HepG2 (cell line): Measurements from ENCODE around the gene NR2F6. TPM values are rescaled to one million over a fixed set of nuclear protein-coding genes. Genes with fewer than 3 reads are reported as not detected.

Experiments used
- ARNT ChIP-seq: fragments of 450-650 bp; IDR thresholded peaks from 2 replicates; pipeline ENCODE4 v1.6.1; 2017
- NRL ChIP-seq: sonication (generic); formaldehyde crosslinking; IDR thresholded peaks from 2 replicates; pipeline ENCODE4 v1.5.0; 2020; ENCODE audit warnings: missing genetic modification reagents, mild to moderate bottlenecking, moderate library complexity, borderline replicate concordance
- PBX2 ChIP-seq: IDR thresholded peaks from 2 replicates; pipeline ENCODE4 v1.6.1; 2016; ENCODE audit warnings: control low read depth
- PHB2 ChIP-seq: fragments of 450-650 bp; IDR thresholded peaks from 2 replicates; pipeline ENCODE4 v1.6.1; 2018; ENCODE audit not compliant: partially characterized antibody
- REL ChIP-seq: sonication (generic); formaldehyde crosslinking; conservative IDR thresholded peaks from 2 replicates; pipeline ENCODE4 v1.8.0; 2022; ENCODE audit warnings: mild to moderate bottlenecking, missing genetic modification reagents, moderate library complexity
- STAG1 ChIP-seq: sonication (generic); formaldehyde crosslinking; IDR thresholded peaks from 2 replicates; pipeline ENCODE4 v1.4.0; 2020; ENCODE audit warnings: missing genetic modification reagents
- TOE1 ChIP-seq: sonication (generic); formaldehyde crosslinking; IDR thresholded peaks from 2 replicates; pipeline ENCODE4 v1.4.0; 2020; ENCODE audit warnings: mild to moderate bottlenecking, missing genetic modification reagents
- U2AF1 ChIP-seq: fragments of 200-400 bp; formaldehyde crosslinking; optimal IDR thresholded peaks from 2 replicates; pipeline ENCODE3; 2017; ENCODE audit warnings: mild to moderate bottlenecking, low read depth, low read length
- ZFX ChIP-seq: sonication (generic); formaldehyde crosslinking; IDR thresholded peaks from 2 replicates; pipeline ENCODE4 v1.4.0; 2020; ENCODE audit warnings: mild to moderate bottlenecking, low read depth, missing genetic modification reagents, moderate library complexity
- ZNF546 ChIP-seq: sonication (generic); formaldehyde crosslinking; conservative IDR thresholded peaks from 2 replicates; pipeline ENCODE4 v1.8.1; 2023; ENCODE audit warnings: mild to moderate bottlenecking, missing genetic modification reagents
- ZNF746 ChIP-seq: sonication (generic); formaldehyde crosslinking; IDR thresholded peaks from 2 replicates; pipeline ENCODE4 v1.8.0; 2022; ENCODE audit warnings: mild to moderate bottlenecking, missing genetic modification reagents
- polyA plus RNA-seq, 8 experiments: library from polyadenylated mRNA; depleted of rRNA in 3 of 8; stranded (reverse) in 7 of 8; unstranded in 1 of 8; fragments of >200 nt; fragmentation: Illumina TruSeq in 4 of 8; extraction: Trizol in 4 of 8; gene quantifications; 2 replicates each; pipeline versions ENCODE4 v1.2.1 to v1.2.3, GENCODE V29; 2011 to 2016; ENCODE audit warnings: low read depth in 4 of 8, missing spikeins in 1 of 8, mixed read lengths in 1 of 8; ENCODE audit not compliant: insufficient read depth in 1 of 8
- total RNA-seq, 5 experiments: library from RNA; depleted of rRNA; stranded (reverse); fragments of >200 nt; fragmentation: Illumina TruSeq; extraction: Trizol; gene quantifications; 2 replicates each; pipeline ENCODE4 v1.2.3, GENCODE V29; 2016; ENCODE audit warnings: low read depth in 1 of 5
- TF ChIP-seq, protein P1 (sequence below): sonication (generic); formaldehyde crosslinking; IDR thresholded peaks from 2 replicates; pipeline ENCODE4 v1.5.0; 2020; ENCODE audit warnings: mild to moderate bottlenecking, missing genetic modification reagents, borderline replicate concordance
- TF ChIP-seq, protein P2 (sequence below): sonication (generic); formaldehyde crosslinking; IDR thresholded peaks from 2 replicates; pipeline ENCODE4 v1.5.0; 2020; ENCODE audit warnings: mild to moderate bottlenecking, low read depth, missing genetic modification reagents, borderline replicate concordance

Gene NR2F6
- total and polyA plus RNA-seq, 2 of the 13 experiments (the other 11 are each of a cell fraction or from before 2014, with no cell fraction given) = 30.9 to 72.4 TPM

GRCh38 chr19:17205237-17206140, 40.2 kb downstream of the NR2F6 start (continued):
- TF ChIP-seq PBX2 (CRISPR knock-in tag) = no peak
- no peak for TF ChIP-seq U2AF1
- TF ChIP-seq REL (CRISPR knock-in tag) = no peak
- no peak for TF ChIP-seq TOE1
- TF ChIP-seq ARNT = no peak
- TF ChIP-seq PHB2 = no peak
- TF ChIP-seq ZFX (CRISPR knock-in tag) = peak; percentile 49; the same call in 1 of the 2 replicates
- TF ChIP-seq, protein P1, sequence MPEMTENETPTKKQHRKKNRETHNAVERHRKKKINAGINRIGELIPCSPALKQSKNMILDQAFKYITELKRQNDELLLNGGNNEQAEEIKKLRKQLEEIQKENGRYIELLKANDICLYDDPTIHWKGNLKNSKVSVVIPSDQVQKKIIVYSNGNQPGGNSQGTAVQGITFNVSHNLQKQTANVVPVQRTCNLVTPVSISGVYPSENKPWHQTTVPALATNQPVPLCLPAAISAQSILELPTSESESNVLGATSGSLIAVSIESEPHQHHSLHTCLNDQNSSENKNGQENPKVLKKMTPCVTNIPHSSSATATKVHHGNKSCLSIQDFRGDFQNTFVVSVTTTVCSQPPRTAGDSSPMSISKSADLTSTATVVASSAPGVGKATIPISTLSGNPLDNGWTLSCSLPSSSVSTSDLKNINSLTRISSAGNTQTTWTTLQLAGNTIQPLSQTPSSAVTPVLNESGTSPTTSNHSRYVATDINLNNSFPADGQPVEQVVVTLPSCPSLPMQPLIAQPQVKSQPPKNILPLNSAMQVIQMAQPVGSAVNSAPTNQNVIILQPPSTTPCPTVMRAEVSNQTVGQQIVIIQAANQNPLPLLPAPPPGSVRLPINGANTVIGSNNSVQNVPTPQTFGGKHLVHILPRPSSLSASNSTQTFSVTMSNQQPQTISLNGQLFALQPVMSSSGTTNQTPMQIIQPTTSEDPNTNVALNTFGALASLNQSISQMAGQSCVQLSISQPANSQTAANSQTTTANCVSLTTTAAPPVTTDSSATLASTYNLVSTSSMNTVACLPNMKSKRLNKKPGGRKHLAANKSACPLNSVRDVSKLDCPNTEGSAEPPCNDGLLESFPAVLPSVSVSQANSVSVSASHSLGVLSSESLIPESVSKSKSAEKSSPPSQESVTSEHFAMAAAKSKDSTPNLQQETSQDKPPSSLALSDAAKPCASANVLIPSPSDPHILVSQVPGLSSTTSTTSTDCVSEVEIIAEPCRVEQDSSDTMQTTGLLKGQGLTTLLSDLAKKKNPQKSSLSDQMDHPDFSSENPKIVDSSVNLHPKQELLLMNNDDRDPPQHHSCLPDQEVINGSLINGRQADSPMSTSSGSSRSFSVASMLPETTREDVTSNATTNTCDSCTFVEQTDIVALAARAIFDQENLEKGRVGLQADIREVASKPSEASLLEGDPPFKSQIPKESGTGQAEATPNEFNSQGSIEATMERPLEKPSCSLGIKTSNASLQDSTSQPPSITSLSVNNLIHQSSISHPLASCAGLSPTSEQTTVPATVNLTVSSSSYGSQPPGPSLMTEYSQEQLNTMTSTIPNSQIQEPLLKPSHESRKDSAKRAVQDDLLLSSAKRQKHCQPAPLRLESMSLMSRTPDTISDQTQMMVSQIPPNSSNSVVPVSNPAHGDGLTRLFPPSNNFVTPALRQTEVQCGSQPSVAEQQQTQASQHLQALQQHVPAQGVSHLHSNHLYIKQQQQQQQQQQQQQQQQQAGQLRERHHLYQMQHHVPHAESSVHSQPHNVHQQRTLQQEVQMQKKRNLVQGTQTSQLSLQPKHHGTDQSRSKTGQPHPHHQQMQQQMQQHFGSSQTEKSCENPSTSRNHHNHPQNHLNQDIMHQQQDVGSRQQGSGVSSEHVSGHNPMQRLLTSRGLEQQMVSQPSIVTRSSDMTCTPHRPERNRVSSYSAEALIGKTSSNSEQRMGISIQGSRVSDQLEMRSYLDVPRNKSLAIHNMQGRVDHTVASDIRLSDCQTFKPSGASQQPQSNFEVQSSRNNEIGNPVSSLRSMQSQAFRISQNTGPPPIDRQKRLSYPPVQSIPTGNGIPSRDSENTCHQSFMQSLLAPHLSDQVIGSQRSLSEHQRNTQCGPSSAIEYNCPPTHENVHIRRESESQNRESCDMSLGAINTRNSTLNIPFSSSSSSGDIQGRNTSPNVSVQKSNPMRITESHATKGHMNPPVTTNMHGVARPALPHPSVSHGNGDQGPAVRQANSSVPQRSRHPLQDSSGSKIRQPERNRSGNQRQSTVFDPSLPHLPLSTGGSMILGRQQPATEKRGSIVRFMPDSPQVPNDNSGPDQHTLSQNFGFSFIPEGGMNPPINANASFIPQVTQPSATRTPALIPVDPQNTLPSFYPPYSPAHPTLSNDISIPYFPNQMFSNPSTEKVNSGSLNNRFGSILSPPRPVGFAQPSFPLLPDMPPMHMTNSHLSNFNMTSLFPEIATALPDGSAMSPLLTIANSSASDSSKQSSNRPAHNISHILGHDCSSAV (CRISPR knock-in tag) = no peak
- no peak for TF ChIP-seq ZNF546 (CRISPR knock-in tag)
- no peak for TF ChIP-seq ZNF746 (CRISPR knock-in tag)
- TF ChIP-seq STAG1 (CRISPR knock-in tag) = peak; percentile 88
- TF ChIP-seq, protein P2, sequence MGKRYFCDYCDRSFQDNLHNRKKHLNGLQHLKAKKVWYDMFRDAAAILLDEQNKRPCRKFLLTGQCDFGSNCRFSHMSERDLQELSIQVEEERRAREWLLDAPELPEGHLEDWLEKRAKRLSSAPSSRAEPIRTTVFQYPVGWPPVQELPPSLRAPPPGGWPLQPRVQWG (CRISPR knock-in tag) = no peak
- TF ChIP-seq NRL = no peak
